Muscle layer of duodenum (tissue), 2 donors: ENCODE results near the gene UNC5C.

Experiments
- H3K27ac ChIP-seq: one replicate; pipeline ENCODE4 v1.7.0; 2013; ENCODE audit warnings: mild to moderate bottlenecking, low read length
- H3K27me3 ChIP-seq: one replicate; pipeline ENCODE4 v1.7.0; 2013; ENCODE audit warnings: low read depth, mild to moderate bottlenecking, control low read depth, low read length
- H3K36me3 ChIP-seq, 2 donors: one replicate each; pipeline ENCODE4 v1.7.0; 2013; ENCODE audit warnings: low read length in 2 of 2, control low read depth in 1 of 2, mild to moderate bottlenecking in 1 of 2; ENCODE audit not compliant: insufficient read depth in 2 of 2, control insufficient read depth in 1 of 2
- H3K4me1 ChIP-seq, 2 donors: one replicate each; pipeline ENCODE4 v1.7.0; 2013; ENCODE audit warnings: low read length in 2 of 2, mild to moderate bottlenecking in 2 of 2, control low read depth in 1 of 2, moderate library complexity in 1 of 2; ENCODE audit not compliant: insufficient read depth in 2 of 2, control insufficient read depth in 1 of 2
- H3K4me3 ChIP-seq, 2 donors: one replicate each; pipeline ENCODE4 v1.7.0; 2013; ENCODE audit warnings: low read length in 2 of 2, low read depth in 1 of 2, mild to moderate bottlenecking in 1 of 2
- H3K9me3 ChIP-seq, 2 donors: one replicate each; pipeline ENCODE4 v1.7.0; 2013; ENCODE audit warnings: low read length in 2 of 2, control low read depth in 1 of 2, mild to moderate bottlenecking in 1 of 2; ENCODE audit not compliant: control insufficient read depth in 1 of 2
- donor health status: healthy.

UNC5C gene

GRCh38 chr4:95285797-95286196, 263.0 kb downstream of the UNC5C start:
- Histone ChIP-seq H3K27me3 (no peaks in the 10 kb centered on the region), H3K9me3 (peaks cover 0 to 3% of the 10 kb centered on the region in 2 donors), H3K4me1 (peaks cover 0 to 6% of the 10 kb centered on the region in 2 donors), H3K27ac (no peak overlapping the region), H3K36me3 (no peaks in the 10 kb centered on the region), H3K4me3 (no peak overlapping the region)

- no peak overlapping the region for H3K4me3 ChIP-seq
- H3K27ac ChIP-seq = no peak overlapping the region
- no peaks in the 10 kb centered on the region for H3K27me3 ChIP-seq
- peaks cover 0 to 6% of the 10 kb centered on the region in 2 donors for H3K4me1 ChIP-seq
- H3K9me3 ChIP-seq = peaks cover 0 to 3% of the 10 kb centered on the region in 2 donors
- no peaks in the 10 kb centered on the region for H3K36me3 ChIP-seq
Measured at GRCh38 chr4:95284655-95285054, 264.1 kb downstream of the UNC5C start.

GRCh38 chr4:95283320-95283719, 265.5 kb downstream of the UNC5C start:
- H3K4me3 ChIP-seq = no peak overlapping the region
- peaks cover 0 to 6% of the 10 kb centered on the region in 2 donors for H3K4me1 ChIP-seq
- no peaks in the 10 kb centered on the region for H3K9me3 ChIP-seq
- no peaks in the 10 kb centered on the region for H3K36me3 ChIP-seq
- no peak overlapping the region for H3K27ac ChIP-seq
- H3K27me3 ChIP-seq = no peaks in the 10 kb centered on the region

GRCh38 chr4:95272797-95273196, 276.0 kb downstream of the UNC5C start:
- H3K27me3 ChIP-seq = no peaks in the 10 kb centered on the region
- H3K4me1 ChIP-seq = no peaks in the 10 kb centered on the region
- H3K9me3 ChIP-seq = no peaks in the 10 kb centered on the region
- H3K4me3 ChIP-seq = no peak overlapping the region
- no peaks in the 10 kb centered on the region for H3K36me3 ChIP-seq
- no peak overlapping the region for H3K27ac ChIP-seq

- no peaks in the 10 kb centered on the region for H3K9me3 ChIP-seq
- H3K27me3 ChIP-seq = no peaks in the 10 kb centered on the region
- no peak overlapping the region for H3K4me3 ChIP-seq
- H3K36me3 ChIP-seq = no peaks in the 10 kb centered on the region
- H3K27ac ChIP-seq = no peak overlapping the region
- H3K4me1 ChIP-seq = no peaks in the 10 kb centered on the region
Measured at GRCh38 chr4:95272036-95272435, 276.7 kb downstream of the UNC5C start.

- Histone ChIP-seq H3K4me3 (no peak overlapping the region), H3K4me1 (no peaks in the 10 kb centered on the region), H3K27ac (no peak overlapping the region), H3K36me3 (no peaks in the 10 kb centered on the region), H3K9me3 (no peaks in the 10 kb centered on the region), H3K27me3 (no peaks in the 10 kb centered on the region)
Measured at GRCh38 chr4:95268819-95269565, 279.8 kb downstream of the UNC5C start.

GRCh38 chr4:95267081-95267480, 281.7 kb downstream of the UNC5C start:
- no peaks in the 10 kb centered on the region for H3K4me1 ChIP-seq
- no peaks in the 10 kb centered on the region for H3K27me3 ChIP-seq
- no peak overlapping the region for H3K4me3 ChIP-seq
- H3K36me3 ChIP-seq = no peaks in the 10 kb centered on the region
- no peaks in the 10 kb centered on the region for H3K9me3 ChIP-seq
- no peak overlapping the region for H3K27ac ChIP-seq

- Histone ChIP-seq H3K27me3 (no peaks in the 10 kb centered on the region), H3K36me3 (no peaks in the 10 kb centered on the region), H3K27ac (no peak overlapping the region), H3K4me3 (no peak overlapping the region), H3K4me1 (no peaks in the 10 kb centered on the region), H3K9me3 (no peaks in the 10 kb centered on the region)
Measured at GRCh38 chr4:95265814-95266740, 282.7 kb downstream of the UNC5C start.

GRCh38 chr4:95264843-95265242, 283.9 kb downstream of the UNC5C start:
- Histone ChIP-seq H3K27ac (no peak overlapping the region), H3K4me3 (no peak overlapping the region), H3K36me3 (no peaks in the 10 kb centered on the region), H3K9me3 (no peaks in the 10 kb centered on the region), H3K4me1 (no peaks in the 10 kb centered on the region), H3K27me3 (no peaks in the 10 kb centered on the region)

- Histone ChIP-seq H3K27ac (no peak overlapping the region), H3K4me3 (no peak overlapping the region), H3K9me3 (no peaks in the 10 kb centered on the region), H3K4me1 (no peaks in the 10 kb centered on the region), H3K36me3 (no peaks in the 10 kb centered on the region), H3K27me3 (no peaks in the 10 kb centered on the region)
Measured at GRCh38 chr4:95263960-95264359, 284.8 kb downstream of the UNC5C start.

GRCh38 chr4:95263391-95263790, 285.4 kb downstream of the UNC5C start:
- Histone ChIP-seq H3K4me3 (no peak overlapping the region), H3K36me3 (no peaks in the 10 kb centered on the region), H3K27ac (no peak overlapping the region), H3K4me1 (no peaks in the 10 kb centered on the region), H3K9me3 (no peaks in the 10 kb centered on the region), H3K27me3 (no peaks in the 10 kb centered on the region)
